Measurements from ENCODE around the gene TUBAL3.
"Not testable (repeated sequence)": the region's sequence is repeated elsewhere in the genome, so short reads cannot be mapped to it uniquely, and the experiment has no call there.

Gene TUBAL3

DNA sequence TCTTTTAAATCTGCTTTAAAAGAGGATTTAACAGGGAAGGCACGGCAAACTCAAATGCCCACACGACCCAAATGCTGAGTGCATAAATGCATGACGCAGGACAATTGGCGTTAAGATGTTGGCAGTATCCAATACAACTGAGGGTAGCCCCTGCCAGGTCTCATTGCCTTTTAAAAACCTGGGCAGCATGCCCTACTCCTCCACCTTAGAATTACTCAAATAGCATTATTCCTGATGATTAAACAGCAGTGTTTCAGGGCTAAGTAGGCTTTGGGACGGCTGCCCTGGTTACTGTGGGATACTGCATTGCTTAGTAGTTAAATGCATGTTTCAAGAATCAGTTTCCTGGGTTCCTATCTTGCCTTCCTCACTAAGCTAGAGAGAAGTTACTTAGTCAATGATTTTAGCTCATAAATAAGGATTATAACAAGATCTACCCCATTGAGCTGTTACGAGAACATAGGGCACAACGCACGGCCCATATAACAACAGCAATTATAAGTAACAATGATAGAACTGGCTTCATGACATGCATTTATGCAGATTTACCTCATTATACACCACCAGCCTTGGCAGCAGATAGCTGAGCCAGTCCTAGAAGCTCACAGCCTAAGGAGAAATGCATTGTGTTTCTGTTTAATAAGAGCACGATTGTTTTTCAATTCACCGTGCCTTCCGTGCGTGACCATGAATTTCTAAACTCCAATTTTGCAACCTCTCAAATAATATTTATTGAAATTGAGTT, 7.9 kb downstream of the TUBAL3 start:
- H3K27me3 ChIP-seq (ENCODE audit: control insufficient read depth, insufficient read depth, low read length): peaks cover 24% of the 10 kb centered on the region

DNA sequence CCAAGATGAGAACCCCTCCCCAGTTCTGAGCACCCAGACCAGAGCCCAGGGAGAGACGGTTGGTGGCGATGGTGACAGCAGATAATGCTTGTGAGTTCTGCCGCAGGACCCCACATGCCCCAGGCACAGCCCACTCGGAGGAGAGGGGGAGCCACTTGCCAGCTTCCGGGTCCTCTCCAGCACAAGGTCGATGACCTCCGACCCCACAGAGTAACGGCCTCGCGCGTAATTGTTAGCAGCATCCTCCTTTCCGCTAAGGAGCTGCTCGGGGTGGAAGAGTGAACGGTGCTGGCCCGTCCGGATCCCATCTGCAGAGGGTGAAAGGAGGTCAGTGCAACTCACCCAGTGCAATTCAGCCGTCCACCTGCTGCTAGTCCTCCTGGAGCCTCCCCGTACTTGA, 9.5 kb downstream of the TUBAL3 start:
- no peaks in the 10 kb centered on the region for H3K4me1 ChIP-seq (ENCODE audit: control insufficient read depth, insufficient read depth, low read length)
- peaks cover 24% of the 10 kb centered on the region for H3K27me3 ChIP-seq (ENCODE audit: control insufficient read depth, insufficient read depth, low read length)
- H3K9ac ChIP-seq (ENCODE audit: low read depth, low read length): no peak overlapping the region
- no peak overlapping the region for H3K4me3 ChIP-seq (ENCODE audit: low read length)
- H3K36me3 ChIP-seq (ENCODE audit: insufficient read depth, low read length): no peaks in the 10 kb centered on the region
- H3K4me2 ChIP-seq (ENCODE audit: low read length): no peak overlapping the region
- H3K9me3 ChIP-seq (replicated peaks; ENCODE audit: low read length): peaks cover 7% of the 10 kb centered on the region

More for the DNA sequence above, 7.9 kb downstream of the TUBAL3 start:
- H3K4me2 ChIP-seq (ENCODE audit: low read length): no peak overlapping the region
- H3K36me3 ChIP-seq (ENCODE audit: insufficient read depth, low read length): no peaks in the 10 kb centered on the region
- no peaks in the 10 kb centered on the region for H3K4me1 ChIP-seq (ENCODE audit: control insufficient read depth, insufficient read depth, low read length)
- no peak overlapping the region for H3K4me3 ChIP-seq (ENCODE audit: low read length)
- no peak overlapping the region for H3K9ac ChIP-seq (ENCODE audit: low read depth, low read length)
- H3K9me3 ChIP-seq (replicated peaks; ENCODE audit: low read length): no peaks in the 10 kb centered on the region

DNA sequence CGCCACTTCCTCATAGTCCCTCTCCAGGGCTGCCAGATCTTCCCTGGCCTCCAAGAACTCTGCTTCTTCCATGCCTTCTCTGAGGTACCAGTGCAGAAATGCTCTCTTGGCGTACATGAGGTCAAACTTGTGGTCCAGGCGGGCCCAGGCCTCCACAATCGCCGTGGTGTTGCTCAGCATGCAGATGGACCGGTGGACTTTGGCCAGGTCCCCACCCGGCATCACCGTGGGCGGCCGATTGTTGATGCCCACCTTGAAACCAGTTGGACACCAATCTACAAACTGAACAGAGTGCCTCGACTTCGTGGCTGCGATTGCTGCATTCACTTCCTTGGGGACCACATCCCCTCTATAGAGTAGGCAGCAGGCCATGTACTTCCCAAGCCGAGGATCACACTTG, 11.1 kb downstream of the TUBAL3 start:
- no peaks in the 10 kb centered on the region for H3K36me3 ChIP-seq (ENCODE audit: insufficient read depth, low read length)
- H3K9me3 ChIP-seq (replicated peaks; ENCODE audit: low read length): peaks cover 7% of the 10 kb centered on the region
- H3K4me2 ChIP-seq (ENCODE audit: low read length): no peak overlapping the region
- H3K4me3 ChIP-seq (ENCODE audit: low read length): no peak overlapping the region
- H3K9ac ChIP-seq (ENCODE audit: low read depth, low read length): no peak overlapping the region
- H3K27me3 ChIP-seq (ENCODE audit: control insufficient read depth, insufficient read depth, low read length): peaks cover 13% of the 10 kb centered on the region
- no peaks in the 10 kb centered on the region for H3K4me1 ChIP-seq (ENCODE audit: control insufficient read depth, insufficient read depth, low read length)

DNA sequence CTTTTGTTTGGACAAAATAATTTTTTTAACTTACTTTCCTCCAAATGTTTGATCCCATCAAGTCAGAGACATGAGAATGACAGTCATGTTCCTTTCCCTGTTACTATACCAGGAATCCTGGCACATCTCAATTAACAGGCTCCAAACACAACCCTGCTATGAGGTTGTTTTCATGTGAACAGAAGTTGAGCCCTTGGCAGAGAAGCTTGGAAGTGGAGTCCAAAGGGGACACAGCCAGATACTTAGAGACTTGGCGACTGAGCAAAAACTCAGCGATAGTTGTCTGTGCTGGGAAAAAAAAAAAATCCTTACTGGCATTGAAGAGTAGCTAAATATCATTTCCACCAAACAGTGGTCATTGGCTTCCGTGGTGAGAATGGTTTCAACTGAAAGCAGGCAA, 12.8 kb downstream of the TUBAL3 start:
- peaks cover 4% of the 10 kb centered on the region for H3K27me3 ChIP-seq (ENCODE audit: control insufficient read depth, insufficient read depth, low read length)

DNA sequence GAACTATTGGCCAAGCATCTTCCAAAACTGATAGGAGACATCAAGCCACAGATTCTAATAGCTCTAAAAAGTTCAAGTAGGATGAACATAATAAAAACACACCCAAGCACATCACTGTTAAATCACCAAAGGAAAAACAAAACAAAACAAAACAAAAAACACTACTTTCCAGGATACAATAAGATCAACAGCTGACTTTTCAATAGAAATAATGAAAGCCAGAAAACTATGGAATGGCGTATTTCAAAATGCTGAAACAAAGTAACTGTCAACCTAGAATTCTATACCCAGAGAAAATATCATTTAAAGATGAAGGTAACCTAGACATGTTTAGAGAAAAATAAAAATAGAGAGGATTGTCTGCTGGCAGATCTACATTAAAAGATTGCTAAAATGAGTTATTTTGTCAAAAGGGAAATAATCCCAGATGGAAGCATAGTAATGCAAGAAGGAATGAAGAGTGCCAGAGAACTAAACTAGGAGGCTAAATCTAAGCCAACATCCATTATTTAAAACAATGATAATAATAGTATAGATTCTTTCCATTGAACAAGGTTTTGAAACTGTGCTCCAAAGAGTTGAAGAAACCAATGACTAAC, 13.9 kb downstream of the TUBAL3 start:
- Histone ChIP-seq H3K4me1 (ENCODE audit: control insufficient read depth, insufficient read depth, low read length) (no peaks in the 10 kb centered on the region), H3K4me2 (ENCODE audit: low read length) (no peak overlapping the region), H3K4me3 (ENCODE audit: low read length) (no peak overlapping the region), H3K9me3 (replicated peaks; ENCODE audit: low read length) (peaks cover 7% of the 10 kb centered on the region), H3K9ac (ENCODE audit: low read depth, low read length) (no peak overlapping the region), H3K36me3 (ENCODE audit: insufficient read depth, low read length) (no peaks in the 10 kb centered on the region), H3K27me3 (ENCODE audit: control insufficient read depth, insufficient read depth, low read length) (no peaks in the 10 kb centered on the region)

More for the DNA sequence above, 12.8 kb downstream of the TUBAL3 start:
- H3K4me2 ChIP-seq (ENCODE audit: low read length): no peak overlapping the region
- peaks cover 7% of the 10 kb centered on the region for H3K9me3 ChIP-seq (replicated peaks; ENCODE audit: low read length)
- no peaks in the 10 kb centered on the region for H3K36me3 ChIP-seq (ENCODE audit: insufficient read depth, low read length)
- no peak overlapping the region for H3K4me3 ChIP-seq (ENCODE audit: low read length)
- no peak overlapping the region for H3K9ac ChIP-seq (ENCODE audit: low read depth, low read length)
- H3K4me1 ChIP-seq (ENCODE audit: control insufficient read depth, insufficient read depth, low read length): no peaks in the 10 kb centered on the region

DNA sequence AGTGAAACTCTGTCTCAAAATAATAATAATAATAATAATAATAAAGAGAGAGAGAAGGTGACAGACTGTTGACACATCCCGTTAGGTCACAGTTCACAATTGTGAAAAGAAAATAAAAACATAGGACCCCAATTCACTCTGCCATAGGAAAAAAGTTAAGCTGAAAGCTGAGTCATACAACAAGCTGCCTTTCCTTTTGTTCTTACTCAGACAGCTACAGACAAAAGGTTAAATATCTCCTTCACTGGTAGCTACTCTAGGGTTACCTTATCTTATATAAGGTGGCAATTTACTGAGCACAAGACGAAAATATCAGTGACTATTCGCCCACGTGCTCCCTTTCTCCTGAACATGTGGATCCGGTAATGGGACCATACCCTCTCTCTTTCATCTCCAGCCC, 17.5 kb downstream of the TUBAL3 start:
- Histone ChIP-seq H3K9ac (ENCODE audit: low read depth, low read length) (no peak overlapping the region), H3K4me1 (ENCODE audit: control insufficient read depth, insufficient read depth, low read length) (no peaks in the 10 kb centered on the region), H3K9me3 (replicated peaks; ENCODE audit: low read length) (peaks cover 7% of the 10 kb centered on the region), H3K4me3 (ENCODE audit: low read length) (no peak overlapping the region), H3K36me3 (ENCODE audit: insufficient read depth, low read length) (no peaks in the 10 kb centered on the region), H3K27me3 (ENCODE audit: control insufficient read depth, insufficient read depth, low read length) (no peaks in the 10 kb centered on the region), H3K4me2 (ENCODE audit: low read length) (no peak overlapping the region)

DNA sequence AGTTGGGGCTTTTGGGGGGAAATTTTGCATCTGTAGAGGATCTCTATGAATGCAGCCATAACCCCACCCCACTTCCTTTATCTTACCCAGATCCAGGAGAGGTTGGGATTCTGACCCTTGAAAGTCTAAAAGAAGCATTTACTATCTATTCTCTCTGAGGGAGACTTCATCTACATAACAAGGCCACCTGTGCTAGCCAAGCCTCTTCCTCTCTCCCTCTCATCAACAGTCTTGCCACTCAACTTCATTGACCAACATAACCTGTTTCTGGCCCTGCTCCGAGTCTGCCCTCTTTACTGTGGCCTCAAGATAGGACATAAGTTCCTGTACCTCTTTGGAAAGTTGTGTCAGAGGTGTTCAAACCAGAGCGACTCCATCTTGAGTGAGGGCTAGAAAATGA, 19.4 kb downstream of the TUBAL3 start:
- no peaks in the 10 kb centered on the region for H3K36me3 ChIP-seq (ENCODE audit: insufficient read depth, low read length)
- no peak overlapping the region for H3K9ac ChIP-seq (ENCODE audit: low read depth, low read length)
- H3K27me3 ChIP-seq (ENCODE audit: control insufficient read depth, insufficient read depth, low read length): no peaks in the 10 kb centered on the region
- H3K4me1 ChIP-seq (ENCODE audit: control insufficient read depth, insufficient read depth, low read length): no peaks in the 10 kb centered on the region
- no peak overlapping the region for H3K4me2 ChIP-seq (ENCODE audit: low read length)
- H3K9me3 ChIP-seq (replicated peaks; ENCODE audit: low read length): no peaks in the 10 kb centered on the region
- no peak overlapping the region for H3K4me3 ChIP-seq (ENCODE audit: low read length)

DNA sequence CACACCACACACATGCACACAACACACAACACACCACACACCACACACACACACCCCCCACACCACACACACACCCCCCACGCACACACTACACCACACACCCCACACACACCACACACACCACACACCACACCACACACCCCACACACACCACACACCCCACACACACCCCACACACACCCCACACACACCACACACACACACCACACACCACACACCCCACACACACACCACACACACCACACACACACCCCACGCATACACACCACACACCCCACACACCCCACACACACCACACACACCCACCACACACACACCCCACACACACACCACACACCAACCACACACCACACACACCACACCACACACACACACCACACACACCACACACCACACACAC, 23.4 kb downstream of the TUBAL3 start:
- Histone ChIP-seq H3K36me3 (ENCODE audit: insufficient read depth, low read length) (no peaks in the 10 kb centered on the region), H3K9ac (ENCODE audit: low read depth, low read length) (no peak overlapping the region), H3K27me3 (ENCODE audit: control insufficient read depth, insufficient read depth, low read length) (peaks cover 6% of the 10 kb centered on the region), H3K4me2 (ENCODE audit: low read length) (no peak overlapping the region), H3K9me3 (replicated peaks; ENCODE audit: low read length) (no peaks in the 10 kb centered on the region), H3K4me1 (ENCODE audit: control insufficient read depth, insufficient read depth, low read length) (no peaks in the 10 kb centered on the region), H3K4me3 (ENCODE audit: low read length) (no peak overlapping the region)

DNA sequence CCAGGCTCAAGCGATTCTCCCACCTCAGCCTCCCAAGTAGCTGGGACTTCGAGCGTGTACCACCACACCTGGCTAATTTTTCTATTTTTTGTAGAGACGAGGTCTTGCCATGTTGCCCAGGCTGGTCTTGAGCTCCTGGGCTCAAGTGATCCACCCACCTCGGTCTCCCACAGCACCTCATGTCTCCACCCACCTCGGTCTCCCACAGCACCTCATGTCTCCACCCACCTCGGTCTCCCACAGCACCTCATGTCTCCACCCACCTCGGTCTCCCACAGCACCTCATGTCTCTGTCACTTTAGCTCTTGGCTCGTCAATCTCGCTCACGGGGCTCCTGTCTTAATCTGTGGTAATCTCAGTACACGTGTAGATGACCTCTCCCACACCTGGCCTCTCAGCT, 24.2 kb downstream of the TUBAL3 start:
- not testable (repeated sequence) for H3K27me3 ChIP-seq (ENCODE audit: control insufficient read depth, insufficient read depth, low read length); H3K9me3 ChIP-seq (replicated peaks; ENCODE audit: low read length); H3K4me2 ChIP-seq (ENCODE audit: low read length); H3K9ac ChIP-seq (ENCODE audit: low read depth, low read length); H3K4me1 ChIP-seq (ENCODE audit: control insufficient read depth, insufficient read depth, low read length); H3K36me3 ChIP-seq (ENCODE audit: insufficient read depth, low read length); H3K4me3 ChIP-seq (ENCODE audit: low read length)

DNA sequence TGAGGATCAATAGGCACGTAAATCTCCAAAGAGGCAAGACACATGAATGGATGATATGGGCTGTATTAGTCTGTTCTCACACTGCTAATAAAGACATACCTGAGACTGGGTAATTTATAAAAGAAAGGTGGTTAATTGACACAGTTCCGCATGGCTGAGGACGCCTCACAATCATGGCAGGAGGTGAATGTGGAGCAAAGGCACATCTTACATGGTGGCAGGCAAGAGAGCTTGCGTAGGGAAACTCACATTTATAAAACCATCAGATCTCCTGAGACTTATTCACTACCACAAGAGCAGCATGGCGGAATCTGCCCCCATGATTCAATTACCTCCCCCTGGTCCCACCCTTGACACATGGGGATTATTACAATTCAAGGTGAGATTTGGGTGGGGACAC, 25.4 kb downstream of the TUBAL3 start:
- H3K36me3 ChIP-seq (ENCODE audit: insufficient read depth, low read length); H3K27me3 ChIP-seq (ENCODE audit: control insufficient read depth, insufficient read depth, low read length); H3K9me3 ChIP-seq (replicated peaks; ENCODE audit: low read length); H3K9ac ChIP-seq (ENCODE audit: low read depth, low read length); H3K4me1 ChIP-seq (ENCODE audit: control insufficient read depth, insufficient read depth, low read length); H3K4me3 ChIP-seq (ENCODE audit: low read length); H3K4me2 ChIP-seq (ENCODE audit: low read length): not testable (repeated sequence)

DNA sequence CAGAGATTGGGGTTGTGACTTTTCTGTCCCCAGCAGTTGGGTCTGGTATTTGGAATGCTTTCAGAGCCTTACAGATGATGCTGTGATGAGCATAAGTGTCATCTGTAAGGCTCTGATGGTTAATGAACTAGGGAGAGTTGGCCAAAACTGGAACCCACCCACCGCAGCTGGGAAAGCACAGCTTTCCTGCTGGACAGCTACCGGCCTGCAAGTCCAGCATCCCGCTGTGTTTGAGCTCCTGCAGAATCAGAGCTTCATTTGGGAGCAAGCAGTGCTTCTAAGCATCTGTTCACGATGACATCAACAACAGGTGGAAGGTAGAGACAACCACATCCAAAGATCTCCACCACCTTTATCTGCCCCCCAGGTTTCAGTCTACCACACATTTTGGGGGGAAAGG, 28.2 kb downstream of the TUBAL3 start:
- Histone ChIP-seq H3K4me3 (ENCODE audit: low read length) (no peak overlapping the region), H3K9ac (ENCODE audit: low read depth, low read length) (no peak overlapping the region), H3K36me3 (ENCODE audit: insufficient read depth, low read length) (no peaks in the 10 kb centered on the region), H3K9me3 (replicated peaks; ENCODE audit: low read length) (no peaks in the 10 kb centered on the region), H3K4me2 (ENCODE audit: low read length) (no peak overlapping the region), H3K4me1 (ENCODE audit: control insufficient read depth, insufficient read depth, low read length) (no peaks in the 10 kb centered on the region), H3K27me3 (ENCODE audit: control insufficient read depth, insufficient read depth, low read length) (peaks cover 8% of the 10 kb centered on the region)

Measured in skeletal muscle satellite cell (primary cell).